Measurements from ENCODE around the gene TMEM163.

DNA sequence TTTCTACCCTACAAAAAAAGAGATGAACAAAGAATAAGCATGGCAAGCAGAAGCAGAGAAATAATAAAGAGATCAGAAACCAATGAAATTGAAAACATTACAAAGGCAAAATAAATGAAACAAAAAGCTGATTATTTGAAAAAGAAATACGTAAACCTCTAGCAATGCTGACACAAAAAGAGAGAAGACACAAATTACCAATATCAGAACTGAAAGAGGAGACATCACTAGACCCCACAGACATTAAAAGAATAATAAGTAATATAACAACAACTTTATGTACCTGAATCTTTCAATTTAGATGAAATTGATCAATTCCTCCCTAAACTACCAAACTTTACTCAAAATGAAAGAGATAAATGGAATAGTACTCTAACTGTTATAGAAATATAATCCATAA, 75.9 kb downstream of the TMEM163 start:
- TF ChIP-seq POLR2AphosphoS5 (IDR thresholded peaks at IDR 0.05; ENCODE audit: insufficient read depth, low read depth, low read length) = no peak
- TF ChIP-seq CTCF (IDR thresholded peaks at IDR 0.05; ENCODE audit: extremely low read depth in 1 of 2, insufficient read depth in 1 of 2, low read depth in 1 of 2, low read length in 2 of 2) = no peak
- TF ChIP-seq POLR2A (IDR thresholded peaks at IDR 0.05; ENCODE audit: low read depth, low read length) = no peak
- no peak for TF ChIP-seq EZH2 (IDR thresholded peaks at IDR 0.05; ENCODE audit: borderline replicate concordance, low read depth, low read length, severe bottlenecking)
- TF ChIP-seq MYC (IDR thresholded peaks at IDR 0.05; ENCODE audit: low read depth, low read length) = no peak
- no peak for TF ChIP-seq FOS (IDR thresholded peaks at IDR 0.05; ENCODE audit: borderline replicate concordance, insufficient read depth, low read length)
- no peak for TF ChIP-seq JUN (IDR thresholded peaks at IDR 0.05; ENCODE audit: borderline replicate concordance, insufficient read depth, insufficient read length, low read depth)
- TF ChIP-seq, protein P1, sequence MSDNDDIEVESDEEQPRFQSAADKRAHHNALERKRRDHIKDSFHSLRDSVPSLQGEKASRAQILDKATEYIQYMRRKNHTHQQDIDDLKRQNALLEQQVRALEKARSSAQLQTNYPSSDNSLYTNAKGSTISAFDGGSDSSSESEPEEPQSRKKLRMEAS (IDR thresholded peaks at IDR 0.05; ENCODE audit: insufficient read depth, insufficient read length) = no peak
